ENCODE measurements around the gene UBL7.

Gene UBL7

GRCh38 chr15:74441248-74441941, 19.6 kb downstream of the UBL7 start:
- no peak for DNase-seq (ENCODE audit: low spot score)

GRCh38 chr15:74438721-74439316, 22.1 kb downstream of the UBL7 start:
- peak; percentile 96 for DNase-seq (ENCODE audit: low spot score)

DNA sequence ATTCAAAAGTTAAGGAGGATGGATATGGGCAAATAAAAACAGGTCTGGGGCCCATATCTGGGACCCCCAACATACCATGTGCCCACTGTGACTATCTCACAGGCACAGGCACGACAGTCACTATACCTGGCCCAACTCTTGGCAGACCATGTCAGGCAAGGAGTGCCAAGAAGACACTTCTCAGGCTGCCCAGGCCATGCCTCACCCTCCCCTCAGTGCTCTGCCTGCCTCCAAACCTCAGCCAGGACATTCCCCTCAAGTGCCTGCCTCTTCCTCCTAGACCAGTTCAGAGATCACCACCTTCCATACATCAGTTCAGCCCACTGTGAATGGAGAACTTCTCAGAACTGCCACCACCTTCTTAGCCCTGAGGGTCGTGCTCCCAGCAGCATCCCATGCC, 22.8 kb downstream of the UBL7 start:
- DNase-seq (ENCODE audit: low spot score), result no peak

- no peak for DNase-seq (ENCODE audit: low spot score)
Measured at GRCh38 chr15:74434263-74435136, 26.5 kb downstream of the UBL7 start.

- no peak for DNase-seq (ENCODE audit: low spot score)
Measured at GRCh38 chr15:74433592-74434262, 27.2 kb downstream of the UBL7 start, which contains the start of gene SEMA7A. Gene SEMA7A (minus strand): TSS chr15:74433958. CDS start chr15:74433918, 40 bp downstream.

GRCh38 chr15:74432968-74433591, 27.9 kb downstream of the UBL7 start:
- DNase-seq (ENCODE audit: low spot score), result no peak

DNA sequence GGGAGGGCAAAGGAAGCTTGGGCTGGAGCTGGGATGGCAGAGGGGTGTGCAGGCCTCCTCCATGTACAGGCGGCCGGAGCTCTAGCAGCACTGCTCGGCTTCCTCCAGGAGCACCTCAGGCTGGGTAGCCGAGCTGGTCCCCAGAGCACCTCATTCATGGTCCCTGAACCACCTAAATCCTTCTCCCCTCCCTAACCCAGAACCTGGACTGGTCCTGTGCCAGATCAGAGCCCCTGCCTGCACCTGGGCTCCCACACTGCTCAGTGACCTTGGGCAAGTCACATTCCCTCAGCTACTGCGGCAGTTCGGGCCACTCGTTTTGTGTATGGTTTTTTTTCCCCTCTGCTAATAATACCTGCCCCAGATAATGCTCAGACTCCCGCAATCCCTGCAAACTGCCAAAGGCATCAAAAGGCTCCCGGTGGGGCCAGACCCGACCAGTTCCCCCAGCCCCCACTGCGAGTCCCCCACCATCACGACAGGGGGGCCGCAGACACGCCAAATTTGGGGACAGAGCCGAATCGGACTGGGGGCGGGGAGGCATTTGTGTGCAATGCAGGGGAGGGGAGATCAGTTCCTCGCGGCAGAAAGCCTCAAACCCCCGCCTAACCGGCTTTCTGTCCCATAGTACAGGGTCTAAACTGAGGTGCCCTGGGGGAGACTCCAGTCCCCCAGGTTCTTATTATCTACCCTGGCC, 28.5 kb downstream of the UBL7 start:
- no peak for DNase-seq (ENCODE audit: low spot score)

- DNase-seq (ENCODE audit: low spot score), result no peak
Measured at GRCh38 chr15:74431645-74432044, 29.3 kb downstream of the UBL7 start.

DNA sequence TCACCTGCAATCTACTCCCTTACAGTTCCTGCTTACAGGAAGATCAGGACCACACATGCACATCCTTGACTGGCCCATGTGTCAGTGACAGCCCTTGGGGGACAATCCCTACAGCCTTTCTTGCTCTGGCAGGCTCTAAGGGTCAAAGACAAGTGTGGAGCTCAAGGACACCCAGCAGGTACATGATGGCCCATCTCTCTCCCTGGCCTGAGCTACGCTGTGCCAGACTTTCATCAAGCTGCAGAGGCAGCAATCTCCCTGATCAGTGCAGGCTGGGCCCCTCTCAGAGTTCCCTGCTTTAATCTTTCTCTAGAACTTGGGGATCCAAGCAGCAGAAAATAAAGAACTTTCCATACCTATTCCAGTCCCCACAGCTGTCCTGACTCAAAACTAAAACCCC, 29.8 kb downstream of the UBL7 start:
- DNase-seq (ENCODE audit: low spot score), result no peak

DNA sequence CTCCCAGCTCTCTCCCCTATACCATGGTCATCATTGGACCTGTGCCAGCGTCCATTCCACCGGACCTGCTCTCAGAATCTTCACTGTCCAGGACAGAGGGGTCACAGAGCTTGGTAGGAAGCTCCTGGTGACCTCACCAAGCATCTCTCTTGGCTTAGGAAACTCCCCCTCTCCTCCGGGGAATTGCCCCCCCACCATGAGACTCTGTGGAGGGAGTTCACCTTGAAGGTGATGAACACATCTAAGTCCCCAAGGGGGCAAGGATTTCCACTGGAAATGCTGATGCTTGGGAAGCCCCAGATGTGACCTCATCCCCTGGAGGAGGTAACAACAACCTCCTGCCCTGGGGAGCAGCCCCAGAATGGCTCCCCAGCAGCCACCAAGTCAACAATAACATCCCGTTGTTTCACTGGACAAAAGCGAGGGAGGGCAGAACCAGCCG, 30.4 kb downstream of the UBL7 start:
- DNase-seq (ENCODE audit: low spot score), result no peak

GRCh38 chr15:74429781-74430400, 31.1 kb downstream of the UBL7 start:
- no peak for DNase-seq (ENCODE audit: low spot score)

GRCh38 chr15:74428970-74429780, 31.8 kb downstream of the UBL7 start:
- DNase-seq (ENCODE audit: low spot score), result no peak

DNA sequence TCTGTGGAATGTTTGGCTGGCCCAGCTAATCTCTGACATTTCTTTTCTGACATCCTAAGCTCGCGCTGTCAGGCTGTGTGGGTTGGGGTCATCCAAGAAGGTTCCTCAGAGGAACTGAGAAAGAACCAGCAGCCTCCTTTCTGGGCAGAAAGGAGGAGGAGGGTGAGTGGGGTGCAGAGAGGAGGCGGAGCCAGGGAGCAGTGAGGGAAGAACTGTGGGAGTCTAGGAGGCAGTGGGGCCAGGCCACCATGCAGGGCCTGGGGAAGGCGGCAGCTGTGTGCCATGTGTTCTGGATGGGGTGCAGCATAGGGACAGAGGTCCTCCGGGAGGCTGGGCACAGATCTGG, 32.5 kb downstream of the UBL7 start:
- no peak for DNase-seq (ENCODE audit: low spot score)

- DNase-seq (ENCODE audit: low spot score), result no peak
Measured at GRCh38 chr15:74427607-74428441, 33.1 kb downstream of the UBL7 start.

DNA sequence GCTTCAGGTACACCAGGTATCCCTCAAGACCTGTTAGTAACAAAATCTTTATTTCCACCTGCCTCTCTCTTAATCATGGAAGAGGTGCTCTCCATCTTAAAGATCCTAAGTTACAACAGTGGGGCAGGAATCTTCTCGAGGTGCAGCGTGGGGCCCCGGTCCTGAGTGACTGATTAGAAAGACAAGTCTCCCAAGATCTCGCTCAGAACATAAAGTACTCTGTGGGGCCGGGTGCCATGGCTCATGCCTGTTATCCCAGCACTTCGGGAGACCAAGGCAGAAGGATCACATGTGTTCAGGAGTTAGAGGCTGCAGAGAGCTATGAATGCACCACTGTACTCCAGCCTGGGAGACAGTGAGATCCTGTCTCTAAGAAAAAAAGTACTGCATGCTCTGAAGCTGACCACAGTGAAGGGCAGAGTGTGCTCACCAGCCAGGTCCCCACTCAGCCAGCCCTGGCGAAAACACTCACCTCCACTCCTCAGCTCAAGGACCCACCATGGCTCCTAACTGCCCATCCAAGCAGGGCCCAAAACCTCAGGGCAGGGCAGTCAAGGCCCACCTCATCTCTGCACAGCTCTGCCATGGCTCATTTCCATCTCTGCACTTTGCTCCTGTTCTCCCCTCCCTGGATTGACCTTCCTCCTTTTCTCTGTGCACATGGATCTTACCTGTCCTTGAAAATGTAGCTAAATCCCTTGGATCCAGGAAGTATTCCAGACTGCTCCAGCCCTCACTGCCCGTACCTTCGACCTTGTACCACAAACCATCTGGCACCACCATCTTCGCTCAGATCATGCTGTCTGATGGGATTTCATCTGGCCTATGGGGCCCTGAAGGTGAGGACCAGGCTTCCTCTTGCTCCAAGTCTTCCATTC, 34.3 kb downstream of the UBL7 start:
- DNase-seq (ENCODE audit: low spot score), result no peak

DNA sequence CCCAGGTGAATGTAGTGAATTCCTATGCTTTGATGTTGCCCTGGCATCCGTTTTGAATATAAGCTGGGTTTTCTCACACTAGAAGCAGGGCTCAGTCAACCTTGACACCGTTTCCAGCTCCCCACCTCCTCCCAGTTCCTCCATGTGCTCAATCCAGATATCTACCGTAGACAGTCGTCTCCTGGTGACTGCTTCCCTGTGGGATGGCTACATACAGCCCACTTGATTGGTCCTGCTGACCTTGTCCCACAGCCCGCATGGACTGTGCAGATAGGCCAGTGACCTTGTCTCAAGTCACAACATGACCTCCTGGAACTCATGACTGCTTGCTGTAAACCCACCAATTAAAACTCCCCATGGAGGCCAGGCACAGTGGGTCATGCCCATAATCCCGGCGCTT, 35.3 kb downstream of the UBL7 start:
- DNase-seq (ENCODE audit: low spot score), result no peak

DNA sequence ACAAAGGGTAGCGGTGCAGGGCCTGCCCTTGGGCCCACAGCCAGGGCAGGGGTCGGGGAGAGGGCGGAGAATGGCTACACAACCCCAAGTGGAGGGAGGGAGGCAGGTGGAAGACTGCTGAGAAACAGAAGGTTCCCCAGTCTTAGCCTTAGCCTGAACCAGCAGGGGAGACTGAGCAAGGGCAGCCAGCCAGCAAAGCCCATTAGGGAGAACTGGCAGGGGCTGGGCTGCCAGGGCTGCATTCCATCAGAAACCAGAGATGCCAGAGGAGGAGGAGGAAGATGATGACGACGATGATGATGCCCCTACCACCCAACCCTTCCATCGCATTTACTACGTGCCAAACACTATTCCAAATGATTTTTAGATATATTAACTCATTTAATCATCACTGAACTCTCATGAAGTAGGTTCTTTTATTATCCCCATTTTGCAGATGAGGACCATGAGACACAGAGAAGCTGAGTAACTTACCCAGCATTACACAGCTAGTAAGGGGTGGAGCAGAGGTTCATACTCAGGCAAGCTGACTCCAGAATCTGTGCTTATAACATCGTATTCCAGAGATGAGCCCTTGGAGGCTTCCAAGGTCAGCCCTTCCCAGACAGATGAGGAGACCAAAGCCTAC, 35.9 kb downstream of the UBL7 start:
- DNase-seq (ENCODE audit: low spot score), result no peak

All from HuH-7 (cell line).